Ureter (tissue), 1 donor: ENCODE results near the gene PHLPP1. TPM values are rescaled to one million over a fixed set of nuclear protein-coding genes. Genes with fewer than 3 reads are reported as not detected.
"Not testable (repeated sequence)": the region's sequence is repeated elsewhere in the genome, so short reads cannot be mapped to it uniquely, and the experiment has no call there.

Experiments
- DNase-seq: peaks from one replicate; pipeline ENCODE4 v3.0.0-alpha.2; 2020; ENCODE audit warnings: low spot score
- total RNA-seq: library from RNA; stranded (reverse); gene quantifications from one replicate; pipeline ENCODE4 v1.2.4, GENCODE V29; 2023
- donor health status: DM: yes; HTN: yes; CAD: no.

PHLPP1 gene
- total RNA-seq, 1 donor from 2014 or later, result 42.0 TPM

GRCh38 chr18:62894681-62895390, 179.5 kb downstream of the PHLPP1 start:
- no peak for DNase-seq

GRCh38 chr18:62897153-62897552, 181.8 kb downstream of the PHLPP1 start:
- no peak for DNase-seq

- no peak for DNase-seq
These were observed 183.0 kb downstream of the PHLPP1 start for GRCh38 chr18:62898359-62898758.

GRCh38 chr18:62899534-62899933, 184.2 kb downstream of the PHLPP1 start:
- no peak for DNase-seq

GRCh38 chr18:62900132-62900883, 185.0 kb downstream of the PHLPP1 start:
- no peak for DNase-seq

- DNase-seq, result no peak
These were observed 187.4 kb downstream of the PHLPP1 start for GRCh38 chr18:62902776-62903175.

- DNase-seq, result no peak
These were observed 189.3 kb downstream of the PHLPP1 start for GRCh38 chr18:62904396-62905285.

GRCh38 chr18:62912885-62913284, 197.5 kb downstream of the PHLPP1 start:
- no peak for DNase-seq

- DNase-seq, result not testable (repeated sequence)
These were observed 198.5 kb downstream of the PHLPP1 start for GRCh38 chr18:62913824-62914223.

- DNase-seq, result no peak
These were observed 199.6 kb downstream of the PHLPP1 start for GRCh38 chr18:62914871-62915392.

GRCh38 chr18:62918361-62918760, 203.0 kb downstream of the PHLPP1 start:
- no peak for DNase-seq

- DNase-seq, result no peak
These were observed 203.9 kb downstream of the PHLPP1 start for GRCh38 chr18:62919109-62919838.

- no peak for DNase-seq
These were observed 209.8 kb downstream of the PHLPP1 start for GRCh38 chr18:62925031-62925688.

GRCh38 chr18:62928326-62928725, 213.0 kb downstream of the PHLPP1 start:
- no peak for DNase-seq

GRCh38 chr18:62933261-62933887, 218.0 kb downstream of the PHLPP1 start:
- no peak for DNase-seq

- no peak for DNase-seq
These were observed 220.7 kb downstream of the PHLPP1 start for GRCh38 chr18:62935994-62936393.

- DNase-seq, result no peak
These were observed 221.7 kb downstream of the PHLPP1 start for GRCh38 chr18:62937065-62937464.

GRCh38 chr18:62938006-62938405, 222.7 kb downstream of the PHLPP1 start:
- DNase-seq, result no peak

GRCh38 chr18:62938487-62938886, 223.1 kb downstream of the PHLPP1 start:
- DNase-seq, result no peak

GRCh38 chr18:62939433-62939832, 224.1 kb downstream of the PHLPP1 start:
- no peak for DNase-seq
